GM19328 (cell line): ENCODE data around the gene ASTL.

Experiments used
- ATAC-seq: cut with Tn5 transposase; IDR thresholded peaks from one replicate; pipeline ENCODE4 v1.9.1; 2021; ENCODE audit warnings: mild to moderate bottlenecking, moderate library complexity; ENCODE audit not compliant: unreplicated experiment

ASTL gene

GRCh38 chr2:96159084-96159830, 21.0 kb upstream of the ASTL start:
- no peak for ATAC-seq

- ATAC-seq = no peak
Observed at GRCh38 chr2:96158554-96158940, 20.2 kb upstream of the ASTL start.

DNA sequence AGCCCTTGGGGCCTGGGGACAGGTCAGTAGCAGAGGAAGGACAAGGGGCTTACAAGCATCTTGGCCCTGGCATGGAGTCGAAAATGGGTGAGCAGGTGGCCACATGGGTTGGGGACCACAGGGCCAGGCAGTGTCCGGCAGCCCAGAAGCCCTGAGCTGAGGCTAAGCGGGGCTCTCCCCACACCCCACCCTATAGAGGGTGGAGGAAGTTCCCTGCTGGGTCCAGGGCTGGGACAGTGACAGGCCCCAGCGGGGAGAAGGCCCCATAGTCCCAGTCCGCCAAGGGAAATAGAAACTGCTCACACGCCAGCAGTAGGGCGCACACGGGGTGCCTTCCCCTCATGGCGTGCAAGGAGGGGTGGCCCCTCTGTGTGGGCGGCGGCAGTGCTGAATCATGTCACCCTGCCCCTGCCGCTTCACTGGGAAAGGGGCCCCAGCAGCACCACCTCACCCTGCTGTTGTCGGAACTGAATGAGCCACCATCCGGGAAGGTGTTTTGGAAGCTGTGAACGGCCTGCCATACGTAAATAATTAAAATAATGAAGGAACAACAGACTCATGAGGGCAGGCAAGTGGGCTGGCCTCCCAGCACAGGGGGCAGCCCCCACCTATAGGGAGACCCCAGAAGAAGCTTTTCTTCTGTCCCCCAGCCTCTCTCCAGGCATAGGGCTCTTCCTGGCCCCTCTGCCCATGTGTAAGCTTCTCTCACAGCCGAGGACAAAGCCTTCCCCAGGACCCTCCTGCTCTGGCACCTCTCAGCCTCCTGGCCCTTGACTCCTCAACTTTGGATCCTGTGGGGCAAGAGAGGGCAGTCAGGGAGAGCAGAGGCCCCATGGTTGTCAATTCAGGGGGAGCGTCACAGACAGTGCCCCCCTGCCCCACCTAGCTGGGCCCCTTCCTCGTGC, 19.6 kb upstream of the ASTL start:
- peak; percentile 43 for ATAC-seq

GRCh38 chr2:96156926-96157648, 18.8 kb upstream of the ASTL start:
- peak; percentile 33 for ATAC-seq

GRCh38 chr2:96156011-96156820, 17.9 kb upstream of the ASTL start:
- no peak for ATAC-seq

GRCh38 chr2:96154506-96155380, 16.4 kb upstream of the ASTL start:
- no peak for ATAC-seq

DNA sequence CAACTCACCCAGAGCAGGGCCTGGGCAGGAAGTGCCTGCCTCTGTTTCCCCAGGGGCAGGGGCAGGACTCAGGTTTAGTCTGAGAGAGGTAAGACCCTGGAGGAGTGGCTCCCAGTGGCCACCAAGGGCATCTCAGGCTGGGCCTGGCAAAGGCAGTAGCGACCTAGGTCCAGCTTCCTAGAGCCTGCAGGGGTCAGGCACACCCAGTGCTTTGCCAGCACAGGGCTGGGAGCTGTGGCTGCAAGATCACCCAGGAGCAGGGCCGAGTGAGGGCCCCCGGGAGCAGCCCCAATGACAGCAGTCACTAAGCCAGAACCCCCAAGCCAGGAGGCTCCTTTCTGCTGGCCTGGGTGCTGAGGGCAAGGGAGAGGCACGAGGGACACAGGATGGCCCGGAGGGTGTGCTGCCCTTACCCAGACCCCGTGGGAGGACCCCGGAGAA, 15.7 kb upstream of the ASTL start:
- no peak for ATAC-seq

- ATAC-seq = no peak
Observed at GRCh38 chr2:96153291-96153713, 15.0 kb upstream of the ASTL start.

- no peak for ATAC-seq
Observed at GRCh38 chr2:96152304-96153161, 14.2 kb upstream of the ASTL start.

GRCh38 chr2:96151595-96152303, 13.4 kb upstream of the ASTL start:
- no peak for ATAC-seq

DNA sequence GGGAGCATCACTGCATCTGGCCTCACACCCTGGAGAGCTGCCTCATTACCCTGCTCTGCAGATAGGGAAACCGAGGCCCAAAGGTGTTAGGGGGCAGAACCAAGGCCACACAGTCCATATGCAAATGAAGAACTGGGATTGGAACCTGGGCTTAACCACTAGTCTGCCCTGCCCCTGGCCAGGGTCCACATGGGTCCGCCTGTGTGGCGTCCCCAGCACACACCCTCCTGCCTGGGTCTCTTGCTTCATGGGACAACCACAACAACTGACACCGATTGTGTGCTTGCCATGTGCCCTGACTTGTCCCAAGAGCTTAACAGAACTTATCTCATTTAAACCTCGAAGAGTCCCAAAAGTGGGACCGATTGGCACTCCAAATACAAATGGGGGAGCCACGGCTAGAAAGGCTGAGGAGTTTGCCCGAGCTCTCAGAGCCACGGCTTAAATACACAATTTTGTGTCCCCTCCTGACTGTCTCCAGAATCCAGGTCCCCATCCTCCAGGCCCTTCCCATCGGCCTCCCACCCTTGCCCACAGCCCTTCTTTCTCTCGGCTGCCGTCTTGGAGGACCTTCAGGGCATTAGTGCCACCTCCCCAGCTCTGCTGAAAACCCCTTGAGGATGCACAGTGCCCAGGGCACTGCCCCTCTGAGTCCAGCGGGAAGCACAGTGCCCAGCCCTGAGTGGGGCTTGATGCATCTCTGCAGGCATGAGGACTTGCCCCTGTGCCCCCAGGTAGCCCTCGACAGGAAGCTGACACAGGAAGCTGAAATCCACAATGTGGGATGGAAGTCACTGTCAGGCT, 12.7 kb upstream of the ASTL start:
- ATAC-seq = no peak

- ATAC-seq = no peak
Observed at GRCh38 chr2:96150007-96150640, 11.8 kb upstream of the ASTL start.

- no peak for ATAC-seq
Observed at GRCh38 chr2:96148410-96149217, 10.3 kb upstream of the ASTL start.

- ATAC-seq = no peak
Observed at GRCh38 chr2:96147593-96148201, 9.4 kb upstream of the ASTL start.

GRCh38 chr2:96146881-96147592, 8.7 kb upstream of the ASTL start:
- ATAC-seq = no peak
